ENCODE data around the gene MRTFB. TPM values are rescaled to one million over a fixed set of nuclear protein-coding genes. Genes with fewer than 3 reads are reported as not detected.

MRTFB gene
- total RNA-seq, 1 donor from 2014 or later, result 31.4 TPM

- peaks cover 44% of the 10 kb centered on the region for H3K4me1 Mint-ChIP-seq (ENCODE audit: unreplicated experiment)
- H3K9me3 Mint-ChIP-seq (ENCODE audit: unreplicated experiment), result no peaks in the 10 kb centered on the region
- DNase-seq (ENCODE audit: extremely low spot score, unreplicated experiment), result no peak
- H3K4me3 Mint-ChIP-seq (ENCODE audit: unreplicated experiment), result no peak overlapping the region
- TF ChIP-seq CTCF (IDR thresholded peaks at IDR 0.05), result no peak
- H3K36me3 Mint-ChIP-seq (ENCODE audit: unreplicated experiment), result no peaks in the 10 kb centered on the region
- H3K27ac Mint-ChIP-seq (ENCODE audit: unreplicated experiment), result peak overlapping the region; percentile 15
- no peaks in the 10 kb centered on the region for H3K27me3 Mint-ChIP-seq (ENCODE audit: unreplicated experiment)
These were observed 38.9 kb downstream of the MRTFB start for GRCh38 chr16:14109782-14110727.

GRCh38 chr16:14110728-14111251, 39.7 kb downstream of the MRTFB start:
- H3K36me3 Mint-ChIP-seq (ENCODE audit: unreplicated experiment), result no peaks in the 10 kb centered on the region
- peak overlapping the region; percentile 15 for H3K27ac Mint-ChIP-seq (ENCODE audit: unreplicated experiment)
- H3K4me3 Mint-ChIP-seq (ENCODE audit: unreplicated experiment), result no peak overlapping the region
- no peak for TF ChIP-seq CTCF (IDR thresholded peaks at IDR 0.05)
- no peaks in the 10 kb centered on the region for H3K9me3 Mint-ChIP-seq (ENCODE audit: unreplicated experiment)
- DNase-seq (ENCODE audit: extremely low spot score, unreplicated experiment), result no peak
- H3K27me3 Mint-ChIP-seq (ENCODE audit: unreplicated experiment), result no peaks in the 10 kb centered on the region
- peaks cover 43% of the 10 kb centered on the region for H3K4me1 Mint-ChIP-seq (ENCODE audit: unreplicated experiment)

- H3K4me3 Mint-ChIP-seq (ENCODE audit: unreplicated experiment), result no peak overlapping the region
- peaks cover 34% of the 10 kb centered on the region for H3K4me1 Mint-ChIP-seq (ENCODE audit: unreplicated experiment)
- no peaks in the 10 kb centered on the region for H3K27me3 Mint-ChIP-seq (ENCODE audit: unreplicated experiment)
- no peaks in the 10 kb centered on the region for H3K9me3 Mint-ChIP-seq (ENCODE audit: unreplicated experiment)
- no peak overlapping the region for H3K27ac Mint-ChIP-seq (ENCODE audit: unreplicated experiment)
- DNase-seq (ENCODE audit: extremely low spot score, unreplicated experiment), result no peak
- no peak for TF ChIP-seq CTCF (IDR thresholded peaks at IDR 0.05)
- H3K36me3 Mint-ChIP-seq (ENCODE audit: unreplicated experiment), result peaks cover 2% of the 10 kb centered on the region
These were observed 40.8 kb downstream of the MRTFB start for GRCh38 chr16:14111713-14112538.

- Mint-ChIP-seq H3K27ac (ENCODE audit: unreplicated experiment) (no peak overlapping the region), H3K4me3 (ENCODE audit: unreplicated experiment) (no peak overlapping the region), H3K36me3 (ENCODE audit: unreplicated experiment) (peaks cover 2% of the 10 kb centered on the region), H3K4me1 (ENCODE audit: unreplicated experiment) (peaks cover 40% of the 10 kb centered on the region), H3K27me3 (ENCODE audit: unreplicated experiment) (no peaks in the 10 kb centered on the region), H3K9me3 (ENCODE audit: unreplicated experiment) (no peaks in the 10 kb centered on the region)
- no peak for DNase-seq (ENCODE audit: extremely low spot score, unreplicated experiment)
- no peak for TF ChIP-seq CTCF (IDR thresholded peaks at IDR 0.05)
These were observed 41.4 kb downstream of the MRTFB start for GRCh38 chr16:14112539-14112856.

- Mint-ChIP-seq H3K9me3 (ENCODE audit: unreplicated experiment) (no peaks in the 10 kb centered on the region), H3K27me3 (ENCODE audit: unreplicated experiment) (no peaks in the 10 kb centered on the region), H3K36me3 (ENCODE audit: unreplicated experiment) (peaks cover 2% of the 10 kb centered on the region)
These were observed 42.2 kb downstream of the MRTFB start for GRCh38 chr16:14113344-14113743.

More at GRCh38 chr16:14113344-14113743, 42.2 kb downstream of the MRTFB start:
- H3K4me3 Mint-ChIP-seq (ENCODE audit: unreplicated experiment), result no peak overlapping the region
- H3K27ac Mint-ChIP-seq (ENCODE audit: unreplicated experiment), result no peak overlapping the region
- DNase-seq (ENCODE audit: extremely low spot score, unreplicated experiment), result no peak
- peaks cover 42% of the 10 kb centered on the region for H3K4me1 Mint-ChIP-seq (ENCODE audit: unreplicated experiment)
- TF ChIP-seq CTCF (IDR thresholded peaks at IDR 0.05), result no peak
